Right hindlimb (tissue), 1 donor: ENCODE data around the gene FURIN.
A peak's percentile ranks its signal among the peaks of the same experiment; 100 is the strongest.
"Not testable (repeated sequence)": the region's sequence is repeated elsewhere in the genome, so short reads cannot be mapped to it uniquely, and the experiment has no call there.

Source experiments
- DNase-seq: peaks from one replicate; pipeline ENCODE4 v3.0.0-alpha.2; 2018

Gene FURIN

DNA sequence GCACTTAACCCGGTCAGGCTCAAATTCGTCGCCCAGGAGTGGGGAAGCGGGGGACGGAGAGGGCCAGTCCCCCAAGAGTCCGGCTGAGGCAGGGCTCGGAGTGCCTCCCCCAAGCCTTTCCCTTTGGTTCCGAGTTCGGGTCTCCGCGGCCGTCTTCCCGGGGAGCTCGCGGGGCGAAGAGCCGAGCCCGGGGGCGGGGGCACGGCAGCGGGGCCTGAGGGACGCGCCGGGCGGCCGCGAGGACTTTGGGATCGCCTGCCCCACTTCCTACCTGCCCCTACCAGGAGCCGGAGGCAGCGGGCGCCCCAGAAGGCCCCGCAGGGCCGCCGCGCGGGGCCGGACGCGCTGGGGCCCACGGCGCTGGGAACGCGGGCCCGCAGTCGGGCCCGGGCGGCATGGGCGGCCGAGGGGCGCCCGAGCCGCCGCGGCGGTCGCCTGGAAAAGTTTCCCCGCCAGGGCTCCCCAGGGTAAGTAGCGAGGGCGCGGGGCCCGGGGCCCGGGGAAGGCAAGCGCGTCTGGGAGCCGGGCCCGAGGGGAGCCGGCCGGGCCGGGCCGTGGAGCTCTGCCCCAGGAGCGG is 2.8 kb downstream of the FURIN start:
- peak; percentile 60 for DNase-seq

DNA sequence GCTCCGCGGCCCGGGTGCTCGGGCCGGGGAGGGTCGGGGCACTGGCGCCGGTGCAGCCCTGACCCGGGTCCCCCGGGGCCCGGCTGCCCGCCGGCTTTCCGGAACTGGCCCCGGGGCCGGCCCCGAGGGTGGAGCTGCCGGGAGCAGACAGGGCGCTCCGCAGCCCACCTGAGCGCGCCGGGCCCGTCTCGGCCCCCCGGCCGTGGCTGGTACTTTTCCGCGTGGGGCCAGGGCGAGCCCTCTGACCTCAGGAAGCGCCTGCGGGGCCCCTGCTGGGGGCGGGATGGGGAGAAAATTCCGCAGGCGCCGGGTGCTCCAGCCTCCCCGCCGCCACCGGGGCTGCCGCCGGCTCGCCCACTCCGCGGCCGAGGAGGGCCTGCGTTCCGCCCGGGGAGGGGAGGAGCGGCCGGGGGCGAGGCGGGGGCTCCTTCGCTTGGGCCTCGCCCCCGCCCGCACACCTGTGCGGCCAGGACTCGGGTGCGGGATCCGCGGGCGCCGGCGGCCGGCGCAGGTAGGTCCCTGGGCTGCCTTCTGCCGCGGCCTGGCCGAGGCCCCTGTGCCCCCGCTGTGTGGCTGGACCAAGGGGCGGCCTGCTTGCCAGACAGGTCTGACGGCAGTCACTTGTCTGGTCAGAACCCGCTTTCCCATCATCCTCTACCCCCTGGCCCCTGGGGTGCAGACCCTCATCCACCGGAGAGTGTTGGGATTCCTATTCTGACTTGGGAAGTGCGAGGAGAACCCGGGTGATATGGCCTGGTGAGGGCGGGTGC is 3.5 kb downstream of the FURIN start:
- no peak for DNase-seq

DNA sequence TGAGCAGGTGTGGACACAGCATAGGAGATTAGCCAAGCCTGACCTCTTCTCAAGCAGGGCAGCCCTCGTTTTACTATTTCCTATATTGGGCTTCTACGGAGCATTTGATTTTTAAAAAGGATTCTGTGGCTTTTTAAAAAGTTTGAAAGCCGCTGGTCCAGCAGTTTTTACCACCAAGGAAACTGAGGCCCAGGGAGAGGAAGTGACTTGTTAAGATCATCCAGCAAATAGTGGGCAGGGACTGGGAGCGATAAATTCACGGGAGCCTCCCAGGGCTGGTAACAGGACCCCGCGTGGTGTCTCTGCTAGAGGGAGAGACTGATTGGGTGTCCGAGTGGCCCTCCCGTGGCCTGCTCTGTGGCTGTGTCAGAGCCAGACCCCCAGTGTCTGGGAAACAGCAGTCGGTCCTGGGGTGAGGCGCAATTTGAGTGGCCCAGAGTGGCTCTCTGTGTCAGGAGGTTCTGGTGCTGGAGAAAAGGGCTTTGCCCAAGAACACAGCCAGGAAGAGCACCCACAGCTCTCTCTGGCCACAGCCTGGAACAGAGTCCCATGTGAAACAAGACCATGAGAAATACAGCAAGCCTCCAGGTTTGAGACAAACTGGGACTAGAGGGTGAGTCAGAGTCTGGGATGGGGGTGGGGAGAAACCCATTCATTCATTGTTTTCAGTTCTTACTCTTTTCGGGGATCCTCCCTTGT is 4.2 kb downstream of the FURIN start:
- no peak for DNase-seq

DNA sequence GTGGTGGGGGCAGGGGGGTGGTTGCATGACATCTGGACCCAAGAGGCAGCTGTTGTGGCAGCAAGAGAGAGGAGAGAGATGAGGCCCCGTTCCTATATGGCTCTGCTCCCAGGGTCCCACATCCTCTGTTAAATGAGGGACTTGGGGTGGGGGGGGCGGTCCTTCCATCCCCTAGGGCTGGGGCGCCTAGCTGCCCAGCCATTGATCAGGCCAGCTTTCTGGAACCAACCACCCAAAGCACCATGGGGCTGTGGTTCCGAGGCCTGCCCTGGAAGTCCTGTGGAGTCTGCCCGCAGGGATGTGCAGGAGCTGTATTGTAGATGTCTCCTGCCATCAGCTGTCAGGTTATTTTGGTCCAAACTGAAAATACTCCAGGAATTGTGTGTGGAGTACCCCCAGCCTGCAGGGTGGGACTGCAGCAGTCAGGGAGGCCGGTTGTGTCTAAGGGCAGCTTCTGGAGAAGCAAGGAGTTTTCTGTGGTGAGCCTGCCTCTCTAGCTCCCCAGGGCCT is 5.2 kb downstream of the FURIN start:
- DNase-seq: no peak

- no peak for DNase-seq
Observed at GRCh38 chr15:90873998-90874605, 5.7 kb downstream of the FURIN start.

GRCh38 chr15:90874986-90875385 is 6.6 kb downstream of the FURIN start:
- not testable (repeated sequence) for DNase-seq

GRCh38 chr15:90875549-90875981 is 7.2 kb downstream of the FURIN start:
- no peak for DNase-seq

DNA sequence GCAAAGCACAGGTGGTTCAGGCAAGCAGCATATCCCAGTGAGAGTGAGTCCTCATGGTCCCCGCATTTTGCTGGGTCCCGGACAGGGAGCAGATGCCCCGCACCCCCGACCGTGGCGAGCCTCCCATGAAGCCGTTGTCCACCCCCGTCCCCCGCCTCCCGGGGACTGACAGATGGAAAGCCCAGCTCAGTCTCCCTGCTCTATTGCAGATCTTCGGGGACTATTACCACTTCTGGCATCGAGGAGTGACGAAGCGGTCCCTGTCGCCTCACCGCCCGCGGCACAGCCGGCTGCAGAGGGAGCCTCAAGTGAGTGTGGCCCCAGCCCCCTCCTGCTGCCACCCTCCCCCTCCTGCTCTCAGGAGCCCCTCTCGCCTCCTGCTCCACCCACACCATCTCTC is 7.7 kb downstream of the FURIN start:
- no peak for DNase-seq

GRCh38 chr15:90876512-90877170 is 8.3 kb downstream of the FURIN start:
- no peak for DNase-seq

GRCh38 chr15:90877315-90877714 is 8.9 kb downstream of the FURIN start:
- DNase-seq: no peak

DNA sequence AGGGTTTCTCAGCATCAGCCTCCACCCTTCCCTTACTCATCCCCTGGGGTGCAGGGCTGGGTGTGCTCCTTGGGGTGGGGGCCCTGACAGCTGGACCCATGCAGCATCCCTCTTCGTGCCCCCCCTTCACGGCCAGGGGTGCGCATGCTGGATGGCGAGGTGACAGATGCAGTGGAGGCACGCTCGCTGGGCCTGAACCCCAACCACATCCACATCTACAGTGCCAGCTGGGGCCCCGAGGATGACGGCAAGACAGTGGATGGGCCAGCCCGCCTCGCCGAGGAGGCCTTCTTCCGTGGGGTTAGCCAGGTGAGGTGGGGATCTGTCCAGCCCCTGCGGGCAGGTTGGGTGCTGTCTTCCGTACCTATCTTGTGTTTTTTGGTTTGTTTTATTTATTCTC is 9.6 kb downstream of the FURIN start:
- DNase-seq: no peak

DNA sequence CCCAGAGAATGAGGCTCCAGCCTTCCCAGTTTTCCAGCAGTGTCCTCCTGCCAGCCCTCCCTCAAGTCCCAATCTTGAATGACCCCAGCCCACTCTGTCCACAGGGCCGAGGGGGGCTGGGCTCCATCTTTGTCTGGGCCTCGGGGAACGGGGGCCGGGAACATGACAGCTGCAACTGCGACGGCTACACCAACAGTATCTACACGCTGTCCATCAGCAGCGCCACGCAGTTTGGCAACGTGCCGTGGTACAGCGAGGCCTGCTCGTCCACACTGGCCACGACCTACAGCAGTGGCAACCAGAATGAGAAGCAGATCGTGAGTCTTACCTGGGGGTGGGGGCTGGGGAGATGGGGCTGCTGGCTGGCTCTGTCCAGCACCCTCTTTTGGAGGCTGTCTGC is 10.3 kb downstream of the FURIN start:
- DNase-seq: no peak

GRCh38 chr15:90879730-90880366 is 11.5 kb downstream of the FURIN start:
- DNase-seq: no peak

GRCh38 chr15:90880381-90881145 is 12.2 kb downstream of the FURIN start:
- DNase-seq: no peak

- DNase-seq: no peak
Observed at GRCh38 chr15:90881181-90881977, 13.0 kb downstream of the FURIN start.

DNA sequence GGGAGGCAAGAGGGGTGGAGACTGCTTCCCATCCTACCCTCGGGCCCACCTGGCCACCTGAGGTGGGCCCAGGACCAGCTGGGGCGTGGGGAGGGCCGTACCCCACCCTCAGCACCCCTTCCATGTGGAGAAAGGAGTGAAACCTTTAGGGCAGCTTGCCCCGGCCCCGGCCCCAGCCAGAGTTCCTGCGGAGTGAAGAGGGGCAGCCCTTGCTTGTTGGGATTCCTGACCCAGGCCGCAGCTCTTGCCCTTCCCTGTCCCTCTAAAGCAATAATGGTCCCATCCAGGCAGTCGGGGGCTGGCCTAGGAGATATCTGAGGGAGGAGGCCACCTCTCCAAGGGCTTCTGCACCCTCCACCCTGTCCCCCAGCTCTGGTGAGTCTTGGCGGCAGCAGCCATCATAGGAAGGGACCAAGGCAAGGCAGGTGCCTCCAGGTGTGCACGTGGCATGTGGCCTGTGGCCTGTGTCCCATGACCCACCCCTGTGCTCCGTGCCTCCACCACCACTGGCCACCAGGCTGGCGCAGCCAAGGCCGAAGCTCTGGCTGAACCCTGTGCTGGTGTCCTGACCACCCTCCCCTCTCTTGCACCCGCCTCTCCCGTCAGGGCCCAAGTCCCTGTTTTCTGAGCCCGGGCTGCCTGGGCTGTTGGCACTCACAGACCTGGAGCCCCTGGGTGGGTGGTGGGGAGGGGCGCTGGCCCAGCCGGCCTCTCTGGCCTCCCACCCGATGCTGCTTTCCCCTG is 13.8 kb downstream of the FURIN start:
- DNase-seq: no peak

GRCh38 chr15:90882781-90883525 is 14.6 kb downstream of the FURIN start:
- DNase-seq: no peak

GRCh38 chr15:90883526-90883975 is 15.2 kb downstream of the FURIN start:
- DNase-seq: no peak
